ENCODE results near the gene SH3GL2.

GRCh38 chr9:17793713-17794622 is 215.1 kb downstream of the SH3GL2 start:
- TF ChIP-seq POLR2A (IDR thresholded peaks at IDR 0.05; ENCODE audit: low read length) = no peak
- no peak for TF ChIP-seq GATA1 (IDR thresholded peaks at IDR 0.05; ENCODE audit: low read depth, low read length)

Data from erythroblast (primary cell).